ENCODE results near the gene HEXIM2.
A peak's percentile ranks its signal among the peaks of the same experiment; 100 is the strongest.

Gene HEXIM2

DNA sequence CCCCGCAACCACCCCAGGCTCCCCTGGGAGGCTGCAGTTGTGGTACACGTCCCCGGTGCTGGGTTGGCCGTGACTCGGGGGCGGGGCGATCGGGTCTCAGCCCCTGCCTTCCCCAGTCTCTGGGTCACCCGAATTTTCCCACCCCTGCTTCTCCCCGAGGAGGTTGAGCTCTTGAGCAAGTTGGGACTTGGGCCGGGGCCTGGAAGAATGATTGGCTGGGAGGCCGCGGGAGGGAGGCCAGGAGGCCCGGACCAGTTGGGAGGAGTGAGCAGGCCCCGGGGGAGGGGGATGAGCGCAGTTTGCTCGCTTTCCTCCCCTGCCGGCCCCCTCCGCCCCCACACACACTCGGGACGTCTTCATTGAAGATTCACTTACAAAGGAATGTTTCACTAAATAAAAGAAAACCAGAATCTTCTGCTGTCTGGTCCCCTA lies 17.9 kb upstream of the HEXIM2 start:
- DNase-seq (ENCODE audit: low spot score) = no peak

DNA sequence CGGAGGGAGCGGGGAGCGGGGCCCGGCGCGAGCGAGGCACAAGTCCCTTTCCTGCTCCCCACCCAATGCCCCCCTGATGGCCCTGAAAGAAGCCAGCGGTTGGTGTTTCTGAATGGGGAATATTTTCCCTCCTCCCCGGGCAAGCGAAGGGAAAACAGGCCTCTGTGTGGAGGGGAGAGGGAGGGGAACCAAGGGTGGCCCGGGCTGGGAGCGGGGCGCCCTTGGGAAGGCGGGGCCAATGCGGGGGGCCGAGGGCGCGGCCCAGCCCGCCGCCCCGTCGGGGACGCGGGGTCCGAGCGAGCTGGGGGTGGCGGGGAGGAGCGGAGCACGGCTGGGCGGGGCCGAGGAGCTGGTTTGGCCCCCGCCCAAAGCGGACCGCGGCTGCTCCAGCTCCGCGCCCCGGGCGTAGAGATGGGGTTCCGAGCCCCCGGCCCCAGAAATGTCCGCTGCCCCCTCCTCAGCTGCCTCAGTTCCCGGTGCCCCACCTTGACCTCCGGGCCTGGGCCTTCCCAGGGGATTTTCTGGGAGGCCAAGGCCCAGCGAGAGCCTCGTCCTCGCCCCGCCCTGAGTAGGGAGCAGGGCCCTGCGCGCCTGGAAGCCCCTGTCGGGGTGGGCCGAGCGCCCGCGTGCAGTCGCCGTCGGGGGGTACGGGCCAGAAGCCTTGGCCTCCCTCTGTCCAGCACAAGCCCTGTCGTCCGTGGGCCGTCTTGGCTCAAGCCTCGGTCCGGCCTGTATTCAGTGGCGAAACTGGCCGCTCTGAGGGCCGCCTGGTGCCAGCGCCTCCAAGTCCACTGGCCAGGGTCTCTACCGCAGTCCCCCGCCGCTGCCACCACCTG lies 17.3 kb upstream of the HEXIM2 start:
- DNase-seq (ENCODE audit: low spot score) = no peak

DNA sequence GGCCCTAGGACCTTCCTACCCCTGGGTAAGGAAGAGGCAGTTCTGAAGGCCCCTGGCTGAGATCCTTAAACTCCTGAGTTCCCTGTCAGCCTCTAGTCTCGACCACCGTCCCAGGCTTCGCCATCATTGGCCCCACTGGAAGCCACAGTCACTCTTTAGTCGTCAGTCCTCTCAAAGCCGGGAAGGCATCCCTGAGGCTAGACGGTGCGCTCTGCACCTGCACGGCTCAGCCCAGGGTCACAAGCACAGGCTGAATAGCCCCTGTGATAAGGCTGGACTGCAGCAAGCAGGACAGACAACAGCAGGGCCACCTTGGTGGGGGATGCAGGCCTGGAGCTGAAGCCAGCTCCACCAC lies 16.7 kb upstream of the HEXIM2 start:
- DNase-seq (ENCODE audit: low spot score) = no peak

DNA sequence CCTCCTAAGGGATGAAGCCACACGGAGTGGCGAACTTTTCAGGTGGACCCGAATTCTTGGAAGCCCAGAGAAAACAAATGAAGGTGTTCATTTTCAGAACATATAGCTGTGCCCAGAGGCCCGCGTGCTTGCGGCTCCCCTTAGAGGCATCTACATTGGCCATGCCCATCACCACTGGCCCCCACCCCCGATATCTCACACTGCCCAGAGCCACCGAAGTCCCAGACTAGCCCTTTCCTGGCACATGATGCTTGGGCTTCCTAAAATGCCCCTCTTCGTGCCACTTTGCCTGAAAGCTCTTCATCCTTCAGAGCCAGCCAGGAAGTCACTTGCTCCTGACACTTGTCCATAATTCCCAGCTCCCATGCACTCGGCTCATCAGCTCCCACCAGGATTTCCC lies 15.5 kb upstream of the HEXIM2 start:
- DNase-seq (ENCODE audit: low spot score) = no peak

DNA sequence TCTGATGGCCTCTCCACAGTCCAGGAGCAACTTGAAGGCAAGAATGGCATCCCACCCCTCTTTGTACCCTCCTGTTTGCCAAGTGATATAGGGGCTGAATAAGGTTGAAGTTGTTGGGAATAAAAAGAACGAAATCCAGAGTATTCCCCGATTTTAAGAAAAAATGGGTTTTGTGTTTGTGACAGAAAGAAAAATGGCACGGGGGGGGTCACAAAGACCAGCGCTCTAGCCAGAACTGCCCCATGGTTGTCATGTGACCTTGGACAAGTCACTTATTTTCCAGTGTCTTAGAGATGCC lies 15.1 kb upstream of the HEXIM2 start:
- no peak for DNase-seq (ENCODE audit: low spot score)

DNA sequence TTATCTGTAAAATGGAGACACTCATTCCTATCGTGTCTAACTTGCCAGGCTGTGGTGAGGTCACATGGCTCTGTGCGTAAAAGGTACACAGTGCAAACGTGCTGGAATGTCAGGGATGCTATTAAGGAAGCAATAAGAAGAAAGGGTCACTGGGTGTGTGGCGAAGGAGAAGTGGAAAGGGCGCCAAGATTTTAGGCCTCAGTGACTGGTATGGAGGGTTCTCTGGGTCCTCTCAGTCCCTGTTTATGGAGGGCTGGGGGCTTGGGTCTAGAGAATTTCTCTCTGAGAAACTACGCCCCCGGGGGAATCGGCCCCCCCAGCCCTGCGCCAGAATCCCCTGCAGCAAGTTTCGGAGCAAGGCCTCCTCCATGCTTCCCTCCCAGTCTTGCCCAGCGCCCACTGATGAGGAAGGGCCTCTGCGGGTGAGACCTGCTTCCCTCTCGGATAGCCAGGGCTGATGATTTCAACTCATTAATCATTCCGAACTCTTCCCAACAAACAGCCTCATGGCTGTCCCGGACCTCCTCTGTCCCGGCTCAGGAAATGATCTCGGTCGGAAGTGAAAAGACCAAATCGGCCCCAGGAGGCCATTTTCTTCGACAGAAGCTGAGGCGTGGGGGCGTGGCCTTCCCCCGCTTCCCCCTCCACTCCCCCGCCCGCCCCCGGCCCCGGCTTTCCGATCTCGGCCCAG lies 14.6 kb upstream of the HEXIM2 start:
- peak; percentile 89 for DNase-seq (ENCODE audit: low spot score)

DNA sequence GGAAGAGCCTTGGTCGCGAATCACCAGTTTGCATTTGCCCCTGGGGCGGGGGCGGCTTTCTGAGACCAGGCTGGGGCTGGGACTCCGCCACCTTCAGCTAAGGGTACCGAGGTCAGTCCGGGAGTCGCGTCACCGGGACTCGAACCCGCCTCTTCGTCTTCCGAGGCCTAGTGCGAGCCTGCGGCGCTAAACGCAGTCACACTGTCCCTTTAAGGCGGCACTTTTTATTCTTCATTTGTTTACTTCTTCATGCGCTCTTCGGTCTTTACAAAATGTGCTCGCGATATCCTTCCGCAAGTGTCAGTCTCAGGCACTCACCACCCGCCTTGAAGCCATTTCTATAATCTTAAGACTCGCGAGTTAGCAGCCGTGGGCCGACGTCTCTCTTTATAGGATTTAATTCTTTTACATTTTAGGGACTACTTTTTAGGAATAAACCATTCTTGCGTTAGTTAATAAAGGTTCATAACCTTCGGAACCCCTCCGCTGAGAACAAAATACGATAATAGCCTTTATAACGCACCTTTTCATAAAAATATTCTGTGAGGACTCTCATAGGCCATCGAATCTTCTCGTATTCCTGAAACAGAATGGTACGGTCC lies 14.0 kb upstream of the HEXIM2 start:
- peak; percentile 99 for DNase-seq (ENCODE audit: low spot score)

DNA sequence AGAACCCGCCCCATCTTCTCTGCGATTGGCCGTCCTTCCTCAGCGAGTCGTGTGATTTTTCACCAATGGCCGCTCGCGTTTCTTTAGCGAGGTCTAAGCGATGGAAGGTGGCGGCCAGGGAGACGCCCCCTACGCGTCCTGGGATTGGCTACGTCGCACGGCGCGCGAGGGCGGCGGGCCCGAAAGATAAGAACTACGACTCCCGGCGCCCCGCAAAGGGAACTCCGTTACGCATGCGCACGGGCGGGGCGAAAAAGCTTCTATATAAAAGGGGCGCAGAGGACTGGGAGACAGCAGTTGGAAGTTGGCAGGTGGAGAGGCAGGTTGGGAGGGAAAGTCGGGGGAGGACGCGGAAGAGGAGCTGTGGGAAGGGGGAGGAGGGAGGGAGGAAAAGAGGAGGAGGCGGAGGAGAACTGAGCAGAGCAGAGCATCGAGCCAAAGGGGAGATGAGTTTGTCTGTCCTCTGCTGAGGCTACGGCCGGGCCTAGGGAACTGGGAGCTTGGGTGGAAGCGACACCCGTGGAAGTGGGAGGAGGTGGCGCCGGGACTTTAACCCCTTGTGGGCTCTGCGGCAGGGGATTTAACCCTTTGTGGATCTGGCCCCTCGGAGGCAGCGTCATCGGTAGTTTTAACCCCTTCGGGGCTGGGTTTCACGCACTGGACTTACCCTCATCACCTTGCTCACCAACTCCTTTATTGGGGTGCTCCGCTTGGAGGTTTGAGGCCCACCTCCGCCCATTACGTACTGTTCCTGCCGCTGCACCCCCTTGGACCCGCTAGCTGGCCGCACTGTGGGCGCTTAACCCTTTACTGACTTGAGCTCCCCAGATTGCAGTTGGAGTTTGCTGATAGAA lies 13.3 kb upstream of the HEXIM2 start, which contains the start of gene HEXIM1:
HEXIM1 (plus strand) TSS at position 293 of the 854 bp plus-strand sequence. CDS start 716 bp downstream, outside the sequence.
- DNase-seq (ENCODE audit: low spot score) = peak; percentile 100

DNA sequence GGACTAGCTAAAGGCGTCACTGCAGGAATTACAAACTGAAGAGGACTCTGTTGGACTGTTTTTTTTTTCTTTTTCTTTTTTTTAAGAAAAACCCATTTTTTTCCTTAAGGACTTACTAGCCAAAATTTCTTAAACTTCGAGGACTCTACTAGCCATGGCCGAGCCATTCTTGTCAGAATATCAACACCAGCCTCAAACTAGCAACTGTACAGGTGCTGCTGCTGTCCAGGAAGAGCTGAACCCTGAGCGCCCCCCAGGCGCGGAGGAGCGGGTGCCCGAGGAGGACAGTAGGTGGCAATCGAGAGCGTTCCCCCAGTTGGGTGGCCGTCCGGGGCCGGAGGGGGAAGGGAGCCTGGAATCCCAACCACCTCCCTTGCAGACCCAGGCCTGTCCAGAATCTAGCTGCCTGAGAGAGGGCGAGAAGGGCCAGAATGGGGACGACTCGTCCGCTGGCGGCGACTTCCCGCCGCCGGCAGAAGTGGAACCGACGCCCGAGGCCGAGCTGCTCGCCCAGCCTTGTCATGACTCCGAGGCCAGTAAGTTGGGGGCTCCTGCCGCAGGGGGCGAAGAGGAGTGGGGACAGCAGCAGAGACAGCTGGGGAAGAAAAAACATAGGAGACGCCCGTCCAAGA lies 12.5 kb upstream of the HEXIM2 start:
- peak; percentile 91 for DNase-seq (ENCODE audit: low spot score)

DNA sequence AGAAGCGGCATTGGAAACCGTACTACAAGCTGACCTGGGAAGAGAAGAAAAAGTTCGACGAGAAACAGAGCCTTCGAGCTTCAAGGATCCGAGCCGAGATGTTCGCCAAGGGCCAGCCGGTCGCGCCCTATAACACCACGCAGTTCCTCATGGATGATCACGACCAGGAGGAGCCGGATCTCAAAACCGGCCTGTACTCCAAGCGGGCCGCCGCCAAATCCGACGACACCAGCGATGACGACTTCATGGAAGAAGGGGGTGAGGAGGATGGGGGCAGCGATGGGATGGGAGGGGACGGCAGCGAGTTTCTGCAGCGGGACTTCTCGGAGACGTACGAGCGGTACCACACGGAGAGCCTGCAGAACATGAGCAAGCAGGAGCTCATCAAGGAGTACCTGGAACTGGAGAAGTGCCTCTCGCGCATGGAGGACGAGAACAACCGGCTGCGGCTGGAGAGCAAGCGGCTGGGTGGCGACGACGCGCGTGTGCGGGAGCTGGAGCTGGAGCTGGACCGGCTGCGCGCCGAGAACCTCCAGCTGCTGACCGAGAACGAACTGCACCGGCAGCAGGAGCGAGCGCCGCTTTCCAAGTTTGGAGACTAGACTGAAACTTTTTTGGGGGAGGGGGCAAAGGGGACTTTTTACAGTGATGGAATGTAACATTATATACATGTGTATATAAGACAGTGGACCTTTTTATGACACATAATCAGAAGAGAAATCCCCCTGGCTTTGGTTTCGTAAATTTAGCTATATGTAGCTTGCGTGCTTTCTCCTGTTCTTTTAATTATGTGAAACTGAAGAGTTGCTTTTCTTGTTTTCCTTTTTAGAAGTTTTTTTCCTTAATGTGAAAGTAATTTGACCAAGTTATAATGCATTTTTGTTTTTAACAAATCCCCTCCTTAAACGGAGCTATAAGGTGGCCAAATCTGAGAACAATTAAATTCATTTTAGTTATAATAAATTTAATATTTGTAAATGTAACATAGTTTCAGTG lies 11.7 kb upstream of the HEXIM2 start:
- DNase-seq (ENCODE audit: low spot score) = no peak

DNA sequence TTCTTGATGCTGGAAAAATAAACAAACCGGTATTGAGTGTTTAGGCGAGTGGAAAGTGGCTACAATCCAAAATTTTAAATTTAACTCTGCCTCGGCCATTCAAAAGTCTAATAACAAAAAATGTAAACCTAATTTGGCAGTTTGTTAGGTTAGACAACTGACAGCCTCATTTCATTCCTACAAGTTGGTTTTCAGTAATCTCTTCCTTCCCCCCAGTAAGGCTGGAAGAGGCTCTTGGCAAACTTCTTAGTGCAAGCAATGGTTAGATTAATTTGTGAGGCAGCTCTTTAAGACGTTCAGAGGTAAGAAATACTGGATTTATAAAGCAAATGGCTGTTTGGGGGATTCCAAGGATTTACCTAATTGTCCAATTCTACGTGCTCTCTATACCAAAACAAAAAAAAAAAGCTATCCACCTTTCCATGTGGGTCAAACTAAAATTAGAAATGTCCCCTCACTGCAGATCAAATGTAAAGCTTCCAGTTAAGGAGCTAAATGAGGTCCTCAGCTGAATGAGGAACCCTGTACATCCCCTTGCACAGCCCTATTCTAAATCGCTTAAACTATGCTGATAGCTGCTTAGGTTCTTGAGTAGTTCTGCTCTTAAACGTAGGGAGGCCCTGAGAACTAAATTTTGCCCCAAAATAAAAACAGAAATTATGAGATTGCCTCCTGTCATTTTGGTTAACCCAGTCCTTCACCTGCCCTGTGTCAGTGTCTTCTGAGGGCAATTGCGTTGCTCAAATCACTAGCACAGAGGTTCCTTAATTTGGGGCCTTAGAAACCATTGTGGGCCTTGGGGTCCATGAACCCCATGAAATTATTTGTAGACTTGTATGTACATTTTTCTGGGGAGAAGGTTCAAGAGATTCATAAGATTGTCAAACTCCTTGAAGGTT lies 10.5 kb upstream of the HEXIM2 start:
- DNase-seq (ENCODE audit: low spot score) = no peak

DNA sequence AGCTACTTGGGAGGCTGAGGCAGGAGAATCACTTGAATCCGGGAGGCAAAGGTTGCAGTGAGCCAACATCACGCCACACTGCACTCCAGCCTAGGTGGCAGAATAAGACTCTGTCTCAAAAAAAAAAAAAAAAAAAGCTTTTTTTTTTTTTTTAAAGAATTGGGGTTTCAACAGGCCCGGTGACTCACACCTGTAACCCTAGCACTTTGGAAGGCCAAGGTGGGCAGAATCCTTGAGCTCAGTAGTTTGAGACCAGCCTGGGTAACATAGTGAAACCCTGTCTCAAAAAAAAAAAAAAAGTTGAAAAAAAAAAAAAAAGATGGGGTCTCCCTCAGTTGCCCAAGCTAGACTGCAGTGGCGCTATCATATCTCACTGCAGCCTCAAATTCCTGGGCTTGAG lies 6.6 kb upstream of the HEXIM2 start:
- DNase-seq (ENCODE audit: low spot score) = no peak

DNA sequence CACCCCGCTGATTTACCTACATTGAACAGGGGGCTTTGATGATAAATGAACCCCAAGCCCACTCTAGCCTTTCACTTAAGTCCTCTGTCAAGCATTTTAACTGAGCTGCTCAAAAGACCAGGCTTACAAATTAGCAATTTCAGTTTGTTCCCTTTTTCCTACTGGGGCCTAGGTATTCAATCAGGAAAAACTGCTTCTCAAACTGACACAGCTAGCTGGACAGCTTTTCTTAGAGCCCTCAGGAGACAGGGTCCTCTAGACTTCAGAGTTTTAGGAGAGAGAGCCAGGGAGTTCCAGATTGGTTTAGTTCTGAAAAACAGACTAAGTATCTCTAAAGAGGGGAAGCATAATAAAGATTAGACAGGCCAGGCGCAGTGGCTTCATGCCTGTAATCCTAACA lies 6.2 kb upstream of the HEXIM2 start:
- no peak for DNase-seq (ENCODE audit: low spot score)

DNA sequence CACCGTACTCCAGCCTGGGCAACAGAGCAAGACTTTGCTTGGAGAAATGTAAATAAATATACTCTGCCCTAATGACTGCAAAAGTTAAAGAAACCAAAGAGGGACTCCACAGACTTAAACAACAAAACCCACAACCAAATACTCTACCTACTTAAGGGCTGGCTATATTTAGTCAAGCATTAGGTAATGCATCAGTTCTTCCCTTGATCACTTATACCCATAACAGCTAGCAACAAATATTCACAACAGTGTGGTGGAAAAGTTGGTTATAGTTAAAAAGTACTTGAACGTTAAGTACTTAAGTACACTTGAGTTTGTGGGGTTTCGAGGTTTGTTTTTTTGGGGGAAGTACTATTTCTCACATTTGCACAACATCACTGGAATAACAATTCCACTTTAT lies 5.4 kb upstream of the HEXIM2 start:
- no peak for DNase-seq (ENCODE audit: low spot score)

DNA sequence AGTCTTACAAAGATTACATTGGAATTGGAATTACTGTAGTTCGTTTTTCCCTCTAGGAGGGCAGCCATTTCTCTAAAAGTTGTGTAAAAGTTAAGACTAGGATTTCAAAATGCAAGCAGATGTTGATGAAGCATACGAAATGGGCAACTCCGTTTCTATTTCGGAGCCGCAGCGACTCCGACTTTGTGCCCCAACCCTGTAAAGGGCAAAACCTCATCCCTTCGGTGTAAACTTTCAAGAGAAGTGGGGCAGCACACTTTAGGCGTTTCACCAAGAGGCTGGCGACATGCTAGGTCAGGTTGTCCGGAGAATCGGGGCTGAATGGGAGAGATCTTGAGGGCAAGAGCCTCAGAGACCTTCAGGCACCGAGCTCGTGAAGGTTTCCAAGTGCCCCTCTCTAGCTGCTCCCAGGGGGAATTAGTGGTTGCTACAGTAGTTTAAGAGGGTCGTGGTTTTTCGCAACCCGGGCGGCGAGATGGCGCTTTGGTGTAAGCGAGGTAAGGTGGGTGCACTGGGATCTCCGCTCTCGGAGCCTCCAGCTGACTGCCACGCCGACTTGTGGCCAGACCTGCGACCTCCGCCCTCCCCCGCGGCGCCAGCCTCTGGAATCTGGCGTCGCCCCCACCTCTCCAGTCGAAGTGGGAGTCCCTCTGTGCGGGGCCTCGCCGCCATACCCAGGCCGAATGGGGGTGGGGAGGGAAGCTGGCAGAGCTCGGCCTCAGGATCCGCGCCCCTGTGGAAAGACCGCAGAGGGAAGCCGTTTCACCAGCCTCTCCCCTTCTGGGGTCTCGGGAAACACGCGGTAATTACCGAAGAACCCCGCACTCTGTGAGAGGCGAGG lies 1.0 kb upstream of the HEXIM2 start:
- DNase-seq (ENCODE audit: low spot score) = peak; percentile 87

DNA sequence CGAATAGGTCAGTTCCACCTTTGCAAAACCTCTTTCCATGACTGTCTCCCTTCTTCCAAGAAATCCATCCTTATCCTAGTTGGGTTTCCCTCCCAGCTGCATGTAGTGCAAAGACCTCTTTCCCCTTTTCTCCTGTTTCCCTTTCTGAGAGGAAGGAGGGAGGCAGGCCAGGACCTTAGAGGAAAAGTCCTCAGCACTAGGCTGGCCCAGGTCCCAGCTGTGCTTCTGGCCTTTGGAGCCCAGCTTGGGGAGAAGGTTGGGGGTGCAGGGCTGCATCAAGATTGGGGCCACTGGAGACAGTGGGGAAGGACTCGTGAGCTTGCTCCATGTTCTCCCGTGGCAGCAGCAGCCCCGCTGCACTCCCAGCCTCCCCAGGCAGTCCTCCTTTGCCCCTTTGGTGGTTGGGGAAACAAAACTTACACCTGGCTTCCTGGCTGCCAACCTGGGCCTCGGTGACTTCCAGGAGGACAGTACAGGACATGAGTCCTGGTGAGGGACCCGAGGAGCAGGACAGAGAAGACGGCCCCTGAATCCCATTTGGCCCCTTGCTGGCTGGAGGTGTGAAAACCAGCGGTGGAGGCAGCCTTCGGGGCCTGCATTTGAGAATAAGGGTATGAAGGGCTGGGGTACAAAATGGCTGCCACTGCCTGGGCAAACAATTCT lies 481 bp downstream of the HEXIM2 start:
- DNase-seq (ENCODE audit: low spot score) = no peak

DNA sequence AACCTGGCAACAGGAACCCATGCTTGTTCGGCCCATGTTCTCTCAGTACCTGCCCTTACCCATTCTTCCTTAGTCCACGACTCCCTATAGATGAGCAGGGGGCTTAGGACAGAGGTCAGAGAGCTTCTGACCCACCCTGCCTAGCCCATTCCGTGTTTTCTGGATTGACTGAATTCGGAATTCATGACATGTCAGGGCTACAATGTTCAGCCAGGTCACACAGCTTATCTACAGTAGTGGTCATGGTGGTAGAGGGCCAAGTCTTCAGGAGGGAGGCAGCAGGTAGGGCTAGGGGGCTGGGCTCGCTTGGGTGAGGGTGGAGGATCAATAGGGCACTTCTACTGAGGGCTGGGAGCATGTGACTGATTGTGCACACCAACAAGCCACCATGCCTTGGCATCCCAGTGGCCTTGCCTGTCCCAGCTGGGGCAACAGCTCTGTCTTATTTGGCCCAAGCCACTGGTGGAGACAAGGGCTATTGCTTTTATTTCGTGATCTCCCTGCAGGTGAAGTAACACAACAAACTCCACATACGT lies 3.1 kb downstream of the HEXIM2 start:
- DNase-seq (ENCODE audit: low spot score) = no peak
